GM18861 (cell line): ENCODE results near the gene SESN2.

Experiments used
- ATAC-seq: cut with Tn5 transposase; IDR thresholded peaks from one replicate; pipeline ENCODE4 v1.9.1; 2021; ENCODE audit not compliant: unreplicated experiment

Gene SESN2

GRCh38 chr1:28249013-28249865 is 10.1 kb upstream of the SESN2 start:
- ATAC-seq, result no peak

GRCh38 chr1:28249866-28250295 is 9.4 kb upstream of the SESN2 start:
- ATAC-seq, result no peak

- ATAC-seq, result no peak
Measured at GRCh38 chr1:28256197-28256827, 3.0 kb upstream of the SESN2 start.

GRCh38 chr1:28257736-28258135 is 1.6 kb upstream of the SESN2 start:
- ATAC-seq, result no peak

GRCh38 chr1:28258628-28259251 is 578 bp upstream of the SESN2 start:
- no peak for ATAC-seq

- no peak for ATAC-seq
Measured at GRCh38 chr1:28259934-28260802, 850 bp downstream of the SESN2 start.

- ATAC-seq, result no peak
Measured at GRCh38 chr1:28260803-28261174, 1.5 kb downstream of the SESN2 start.

GRCh38 chr1:28264897-28265296 is 5.6 kb downstream of the SESN2 start:
- no peak for ATAC-seq

- ATAC-seq, result no peak
Measured at GRCh38 chr1:28265577-28265976, 6.3 kb downstream of the SESN2 start.

- no peak for ATAC-seq
Measured at GRCh38 chr1:28266920-28267322, 7.6 kb downstream of the SESN2 start.

- ATAC-seq, result no peak
Measured at GRCh38 chr1:28267633-28268032, 8.3 kb downstream of the SESN2 start.

GRCh38 chr1:28269529-28269928 is 10.2 kb downstream of the SESN2 start:
- no peak for ATAC-seq

- ATAC-seq, result no peak
Measured at GRCh38 chr1:28272215-28272852, 13.0 kb downstream of the SESN2 start.

- ATAC-seq, result no peak
Measured at GRCh38 chr1:28273216-28273860, 14.0 kb downstream of the SESN2 start.

GRCh38 chr1:28278763-28279162 is 19.4 kb downstream of the SESN2 start:
- ATAC-seq, result no peak

- no peak for ATAC-seq
Measured at GRCh38 chr1:28279721-28280120, 20.4 kb downstream of the SESN2 start.

GRCh38 chr1:28280501-28280900 is 21.2 kb downstream of the SESN2 start:
- ATAC-seq, result no peak

- no peak for ATAC-seq
Measured at GRCh38 chr1:28280977-28281381, 21.7 kb downstream of the SESN2 start.

GRCh38 chr1:28281608-28282425 is 22.5 kb downstream of the SESN2 start:
- ATAC-seq, result no peak
